Measurements from ENCODE around the gene FBXO34. TPM values are rescaled to one million over a fixed set of nuclear protein-coding genes. Genes with fewer than 3 reads are reported as not detected.

Gene FBXO34
- total and polyA plus RNA-seq, 9 of the 15 experiments (the other 6 are each of a cell fraction or from before 2014, with no cell fraction given), result 6.3 to 24.9 (median 16.2) TPM

GRCh38 chr14:55255979-55256378, 15.2 kb upstream of the FBXO34 start (continued):
- TF ChIP-seq MTF1 (CRISPR knock-in tag; IDR thresholded peaks at IDR 0.05; ENCODE audit: borderline replicate concordance) (no peak), ZNF175 (CRISPR knock-in tag; IDR thresholded peaks at IDR 0.05; ENCODE audit: low read depth) (no peak), TOE1 (IDR thresholded peaks at IDR 0.05; ENCODE audit: borderline replicate concordance) (no peak), TOE1 (CRISPR knock-in tag; IDR thresholded peaks at IDR 0.05; ENCODE audit: borderline replicate concordance, low read depth) (no peak), HNRNPH1 (optimal IDR thresholded peaks at IDR 0.05; ENCODE audit: low read depth, low read length) (no peak)

- intact Hi-C loops (cut with micrococcal nuclease), result no loop called here
- H3K79me2 ChIP-seq (ENCODE audit: control insufficient read depth, insufficient read depth, low read length), result no peaks in the 10 kb centered on the region
- no peak overlapping the region for H3K4me3 ChIP-seq
- WGBS (ENCODE audit: insufficient coverage, low coverage, missing lambda C conversion rate), result 0% methylated on average over 6 of the region's 6 CpGs
- H3K27me3 ChIP-seq (ENCODE audit: control insufficient read depth in 2 of 2, insufficient read depth in 2 of 2, low read length in 2 of 2), result peaks cover 13 to 18% of the 10 kb centered on the region in 2 experiments
- no TSS peak for BruUV-seq (replicated peaks)
- ATAC-seq (no peak), FAIRE-seq (no peak), DNase-seq (ENCODE audit: extremely low read depth in 1 of 4, low spot score in 3 of 4) (no peak)
- ChIA-PET CTCF (ENCODE audit: low intra/inter-chr PET ratio) (no interaction called here), POLR2A (no interaction called here)
- no peak overlapping the region for H3K9ac ChIP-seq (ENCODE audit: insufficient read depth in 1 of 2, low read depth in 2 of 2, low read length in 2 of 2)
- H3K4me1 ChIP-seq (replicated peaks in 1 of 2; ENCODE audit: control insufficient read depth in 2 of 2, insufficient read depth in 2 of 2, low read length in 2 of 2), result no peaks in the 10 kb centered on the region; a peak in 1 of 5 replicates
- H3K4me2 ChIP-seq (ENCODE audit: insufficient read depth, low read length), result no peak overlapping the region
- H2AFZ ChIP-seq (ENCODE audit: low read depth, low read length), result no peak overlapping the region
- no peak overlapping the region for H3K27ac ChIP-seq (ENCODE audit: extremely low read depth, low read depth, low read length)
- no peaks in the 10 kb centered on the region for H4K20me1 ChIP-seq (replicated peaks; ENCODE audit: control insufficient read depth, insufficient read depth, low read length)
- no peaks in the 10 kb centered on the region for H3K9me3 ChIP-seq (replicated peaks; ENCODE audit: control insufficient read depth, insufficient read depth, low read depth, low read length)
- no peaks in the 10 kb centered on the region for H3K9me1 ChIP-seq (ENCODE audit: control insufficient read depth, insufficient read depth, low read length)
- in situ Hi-C loops (cut with MboI), result no loop called here
- no peaks in the 10 kb centered on the region for H3K36me3 ChIP-seq (ENCODE audit: control insufficient read depth, insufficient read depth, low read length)
- TF ChIP-seq NR1H2 (CRISPR knock-in tag; IDR thresholded peaks at IDR 0.05) (no peak), CREBBP (IDR thresholded peaks at IDR 0.05; ENCODE audit: low read depth, low read length) (no peak), POLR2B (IDR thresholded peaks at IDR 0.05; ENCODE audit: low read depth, partially characterized antibody) (no peak), MED1 (CRISPR knock-in tag; IDR thresholded peaks at IDR 0.05; ENCODE audit: borderline replicate concordance) (no peak), HIVEP1 (CRISPR knock-in tag; IDR thresholded peaks at IDR 0.05) (no peak), SIRT6 (IDR thresholded peaks at IDR 0.05; ENCODE audit: low read depth, low read length) (no peak), FIP1L1 (IDR thresholded peaks at IDR 0.05; ENCODE audit: low read depth, low read length, poor library complexity, severe bottlenecking) (no peak), FOXJ2 (tag; IDR thresholded peaks at IDR 0.05) (no peak), PBX2 (CRISPR knock-in tag; IDR thresholded peaks at IDR 0.05; ENCODE audit: low read depth) (no peak), PBX2 (tag; conservative IDR thresholded peaks at IDR 0.05; ENCODE audit: low read depth) (no peak), C11orf30 (IDR thresholded peaks at IDR 0.05; ENCODE audit: low read depth) (no peak), BCLAF1 (IDR thresholded peaks at IDR 0.05; ENCODE audit: borderline replicate concordance in 1 of 2, control insufficient read depth in 1 of 2, low read depth in 2 of 2, low read length in 1 of 2) (no peak)
Observed at GRCh38 chr14:55256586-55256985, 14.6 kb upstream of the FBXO34 start.
